Neural cell (in vitro differentiated cells): Measurements from ENCODE around the gene PXK.
"Not testable (repeated sequence)": the region's sequence is repeated elsewhere in the genome, so short reads cannot be mapped to it uniquely, and the experiment has no call there.

Experiments
- CTCF ChIP-seq: fragments of 450-650 bp; IDR thresholded peaks from 2 replicates; pipeline ENCODE4 v1.5.1; 2014; ENCODE audit warnings: antibody characterized with exemption, mild to moderate bottlenecking, moderate library complexity; ENCODE audit not compliant: poor library complexity, severe bottlenecking
- RAD21 ChIP-seq: fragments of 450-650 bp; conservative IDR thresholded peaks from 2 replicates; pipeline ENCODE4 v1.6.1; 2014; ENCODE audit warnings: antibody characterized with exemption, mild to moderate bottlenecking, moderate library complexity

GRCh38 chr3:58290446-58290845, 42.2 kb upstream of the PXK start:
- TF ChIP-seq CTCF, RAD21: not testable (repeated sequence)
